Loucy (cell line): ENCODE results near the gene DDIT3.

Experiments used
- H2AFZ ChIP-seq: fragments of 200-600 bp; sonication (generic); 2 replicates; pipeline ENCODE4 v1.6.0; 2016; ENCODE audit warnings: antibody characterized with exemption, mild to moderate bottlenecking, low read length, moderate library complexity
- H3F3A ChIP-seq: fragments of 200-600 bp; 2 replicates; pipeline ENCODE4 v1.6.0; 2016; ENCODE audit warnings: antibody characterized with exemption, low read depth, mild to moderate bottlenecking
- H3K27me3 ChIP-seq: fragments of 200-600 bp; sonication (generic); 2 replicates; pipeline ENCODE4 v1.6.1; 2014; ENCODE audit warnings: low read length, mild to moderate bottlenecking; ENCODE audit not compliant: insufficient read depth, poor library complexity, severe bottlenecking
- H3K36me3 ChIP-seq: fragments of 200-600 bp; sonication (generic); 2 replicates; pipeline ENCODE4 v1.6.1; 2016; ENCODE audit warnings: low read length; ENCODE audit not compliant: insufficient read depth
- H3K4me1 ChIP-seq: fragments of 200-600 bp; sonication (generic); 2 replicates; pipeline ENCODE4 v1.5.1; 2014; ENCODE audit warnings: low read length, mild to moderate bottlenecking; ENCODE audit not compliant: insufficient read depth, poor library complexity, severe bottlenecking
- H3K4me2 ChIP-seq: fragments of 200-600 bp; sonication (generic); 2 replicates; pipeline ENCODE4 v1.6.0; 2014; ENCODE audit warnings: antibody characterized with exemption, low read length, low read depth, mild to moderate bottlenecking; ENCODE audit not compliant: poor library complexity, severe bottlenecking
- H3K4me3 ChIP-seq: fragments of 200-600 bp; sonication (generic); 2 replicates; pipeline ENCODE4 v1.5.1; 2014; ENCODE audit warnings: low read length, mild to moderate bottlenecking, mixed read lengths; ENCODE audit not compliant: poor library complexity, severe bottlenecking
- H3K79me2 ChIP-seq: fragments of 200-600 bp; sonication (generic); 2 replicates; pipeline ENCODE4 v1.6.1; 2014; ENCODE audit warnings: low read length; ENCODE audit not compliant: insufficient read depth
- H3K9ac ChIP-seq: fragments of 200-600 bp; sonication (generic); 2 replicates; pipeline ENCODE4 v1.6.0; 2014; ENCODE audit warnings: mild to moderate bottlenecking, low read depth, low read length, moderate library complexity; ENCODE audit not compliant: poor library complexity, severe bottlenecking
- H3K9me2 ChIP-seq: fragments of 200-600 bp; sonication (generic); replicated peaks from 2 replicates; pipeline ENCODE4 v1.6.1; 2016; ENCODE audit warnings: low read depth, low read length, mixed read lengths
- H3K9me3 ChIP-seq: fragments of 200-600 bp; sonication (generic); 2 replicates; pipeline ENCODE4 v1.6.1; 2014; ENCODE audit warnings: mild to moderate bottlenecking, antibody characterized with exemption, low read length, low read depth; ENCODE audit not compliant: insufficient read depth
- H4K20me1 ChIP-seq: fragments of 200-600 bp; sonication (generic); 2 replicates; pipeline ENCODE4 v1.6.0; 2014; ENCODE audit warnings: antibody characterized with exemption, low read length, mild to moderate bottlenecking; ENCODE audit not compliant: insufficient read depth, poor library complexity, severe bottlenecking
- CTCF ChIP-seq: fragments of 200-600 bp; sonication (generic); conservative IDR thresholded peaks from 2 replicates; pipeline ENCODE4 v1.5.1; 2014; ENCODE audit warnings: mild to moderate bottlenecking, antibody characterized with exemption, low read length
- EZH2phosphoT487 ChIP-seq: fragments of 200-600 bp; IDR thresholded peaks from 2 replicates; pipeline ENCODE4 v1.6.1; 2018; ENCODE audit warnings: antibody characterized with exemption, mild to moderate bottlenecking, moderate library complexity, borderline replicate concordance

DDIT3 gene

GRCh38 chr12:57522887-57523705 lies 2.8 kb upstream of the DDIT3 start:
- Histone ChIP-seq H4K20me1 (peaks cover 52% of the 10 kb centered on the region), H2AFZ (no peak overlapping the region), H3K36me3 (peaks cover 15% of the 10 kb centered on the region; the same call in 1 of the 2 replicates), H3K4me1 (peaks cover 52% of the 10 kb centered on the region), H3F3A (peaks cover 15% of the 10 kb centered on the region), H3K9ac (peak overlapping the region; percentile 92), H3K9me3 (no peaks in the 10 kb centered on the region), H3K4me3 (peak overlapping the region; percentile 94), H3K79me2 (peaks cover 66% of the 10 kb centered on the region), H3K4me2 (peak overlapping the region; percentile 92), H3K9me2 (no peaks in the 10 kb centered on the region), H3K27me3 (no peaks in the 10 kb centered on the region)
- TF ChIP-seq EZH2phosphoT487 = no peak
- 0 out of 2 replicates have a peak, but pooled peaks have one; percentile 14 for TF ChIP-seq CTCF

GRCh38 chr12:57522011-57522886 lies 1.9 kb upstream of the DDIT3 start, which contains the start of gene MBD6:
MBD6 (plus strand) TSS chr12:57522824; CDS start chr12:57524304, 1,480 bp downstream.
- Histone ChIP-seq H3K27me3 (no peaks in the 10 kb centered on the region), H3K36me3 (peaks cover 15% of the 10 kb centered on the region; the same call in 1 of the 2 replicates), H3K79me2 (peaks cover 70% of the 10 kb centered on the region), H3K9me3 (no peaks in the 10 kb centered on the region), H3K9me2 (no peaks in the 10 kb centered on the region), H3K4me3 (peak within 1 kb of the TSS; percentile 94), H3K4me2 (peak within 1 kb of the TSS; percentile 92), H2AFZ (peak within 1 kb of the TSS; percentile 66; the same call in 1 of the 2 replicates), H4K20me1 (peaks cover 57% of the 10 kb centered on the region), H3K9ac (peak within 1 kb of the TSS; percentile 92), H3F3A (peaks cover 15% of the 10 kb centered on the region), H3K4me1 (peaks cover 54% of the 10 kb centered on the region)
- TF ChIP-seq EZH2phosphoT487 (no peak), CTCF (peak; percentile 30; the same call in 1 of the 2 replicates)

GRCh38 chr12:57521525-57522010 lies 1.3 kb upstream of the DDIT3 start:
- H4K20me1 ChIP-seq = peaks cover 59% of the 10 kb centered on the region
- peaks cover 49% of the 10 kb centered on the region for H3K4me1 ChIP-seq
- peak overlapping the region; percentile 75 for H3K4me3 ChIP-seq
- H3K4me2 ChIP-seq = peak overlapping the region; percentile 89
- H3F3A ChIP-seq = peaks cover 15% of the 10 kb centered on the region
- no peaks in the 10 kb centered on the region for H3K9me3 ChIP-seq
- peaks cover 67% of the 10 kb centered on the region for H3K79me2 ChIP-seq
- H3K27me3 ChIP-seq = no peaks in the 10 kb centered on the region
- no peak overlapping the region for H2AFZ ChIP-seq
- H3K9me2 ChIP-seq = no peaks in the 10 kb centered on the region
- H3K9ac ChIP-seq = peak overlapping the region; percentile 92
- H3K36me3 ChIP-seq = peaks cover 18% of the 10 kb centered on the region; the same call in 1 of the 2 replicates
- TF ChIP-seq CTCF (no peak), EZH2phosphoT487 (no peak)
